IMR-90 (cell line): Measurements from ENCODE around the gene ACO1. TPM values are rescaled to one million over a fixed set of nuclear protein-coding genes. Genes with fewer than 3 reads are reported as not detected.

ENCODE experiments used
- ATAC-seq: fragments of 200-7000 bp; cut with Tn5 transposase; 2 replicates; pipeline ENCODE4 v1.9.1; 2020; ENCODE audit warnings: low read depth, mild to moderate bottlenecking, moderate library complexity
- BruUV-seq: library from RNA; stranded (reverse); fragments of 400-500 nt; replicated peaks from 2 replicates; lab custom pipeline; 2021; lab: Mats Ljungman, UMichigan
- CTCF ChIA-PET: fragments of 300-600 bp; formaldehyde crosslinking; extraction: SDS; loops from one replicate; lab custom pipeline; 2021; ENCODE audit warnings: antibody characterized with exemption; lab: Yijun Ruan, JAX
- POLR2A ChIA-PET: fragments of 300-600 bp; sonication (Branson Sonifier 250); formaldehyde crosslinking; loops from one replicate; lab custom pipeline; 2022; ENCODE audit warnings: antibody characterized with exemption; ENCODE audit not compliant: unreplicated experiment; lab: Charles Lee
- DNase-seq: peaks from one replicate; pipeline ENCODE4 v3.0.0; 2013
- H2AFZ ChIP-seq: replicated peaks from 2 replicates; pipeline ENCODE3; 2013; ENCODE audit warnings: low read length, mild to moderate bottlenecking; ENCODE audit not compliant: poor library complexity
- H2AK5ac ChIP-seq: 2 replicates; pipeline ENCODE4 v1.6.1; 2013; ENCODE audit warnings: low read depth, low read length, inconsistent platforms
- H2AK9ac ChIP-seq: replicated peaks from 2 replicates; pipeline ENCODE3; 2013; ENCODE audit warnings: mild to moderate bottlenecking, low read depth, low read length, moderate library complexity; ENCODE audit not compliant: poor library complexity
- H2BK120ac ChIP-seq: 2 replicates; pipeline ENCODE4 v1.6.1; 2013; ENCODE audit warnings: low read depth, low read length, inconsistent platforms
- H2BK15ac ChIP-seq: 3 replicates; pipeline ENCODE4 v1.6.1; 2013; ENCODE audit warnings: low read depth, low read length, inconsistent platforms
- H2BK20ac ChIP-seq: 2 replicates; pipeline ENCODE4 v1.6.1; 2013; ENCODE audit warnings: low read depth, mild to moderate bottlenecking, inconsistent platforms, low read length, moderate library complexity
- H2BK5ac ChIP-seq: 2 replicates; pipeline ENCODE4 v1.6.1; 2013; ENCODE audit warnings: mild to moderate bottlenecking, low read depth, low read length, inconsistent platforms; ENCODE audit not compliant: poor library complexity, severe bottlenecking
- H3K14ac ChIP-seq: replicated peaks from 2 replicates; pipeline ENCODE4 v1.6.1; 2013; ENCODE audit warnings: low read depth, low read length, inconsistent platforms
- H3K18ac ChIP-seq: 2 replicates; pipeline ENCODE4 v1.6.1; 2013; ENCODE audit warnings: low read depth, low read length, control low read depth
- H3K23ac ChIP-seq: 2 replicates; pipeline ENCODE4 v1.6.1; 2013; ENCODE audit warnings: low read depth, low read length, inconsistent platforms
- H3K27ac ChIP-seq: 2 replicates; pipeline ENCODE4 v1.5.1; 2013; ENCODE audit warnings: mild to moderate bottlenecking, control low read depth, low read length; ENCODE audit not compliant: insufficient read depth
- H3K27me3 ChIP-seq: 2 replicates; pipeline ENCODE4 v1.6.1; 2013; ENCODE audit warnings: low read length; ENCODE audit not compliant: control insufficient read depth, insufficient read depth
- H3K36me3 ChIP-seq: 2 replicates; pipeline ENCODE4 v1.6.1; 2013; ENCODE audit warnings: low read length, mixed read lengths; ENCODE audit not compliant: control insufficient read depth, insufficient read depth
- H3K4ac ChIP-seq: 2 replicates; pipeline ENCODE4 v1.6.1; 2013; ENCODE audit warnings: low read depth, low read length, inconsistent platforms
- H3K4me1 ChIP-seq: 2 replicates; pipeline ENCODE4 v1.6.1; 2013; ENCODE audit warnings: low read length, mixed read lengths; ENCODE audit not compliant: control insufficient read depth, insufficient read depth
- H3K4me2 ChIP-seq: 2 replicates; pipeline ENCODE4 v1.6.1; 2013; ENCODE audit warnings: low read depth, mild to moderate bottlenecking, control low read depth, low read length, moderate library complexity
- H3K4me3 ChIP-seq: 2 replicates; pipeline ENCODE4 v1.5.1; 2013; ENCODE audit warnings: low read depth, mild to moderate bottlenecking, control low read depth, low read length, moderate library complexity; ENCODE audit not compliant: insufficient read depth
- H3K56ac ChIP-seq: 2 replicates; pipeline ENCODE4 v1.6.1; 2013; ENCODE audit warnings: low read length, inconsistent platforms; ENCODE audit not compliant: insufficient read depth; ENCODE audit errors: extremely low read depth
- H3K79me1 ChIP-seq, 2 experiments: 2 replicates each; pipeline ENCODE4 v1.6.1; 2013; ENCODE audit warnings: low read length in 2 of 2, inconsistent platforms in 1 of 2, low read depth in 1 of 2
- H3K9ac ChIP-seq: 2 replicates; pipeline ENCODE4 v1.6.1; 2013; ENCODE audit warnings: low read depth, low read length, control low read depth
- H3K9me1 ChIP-seq: 2 replicates; pipeline ENCODE4 v1.6.1; 2013; ENCODE audit warnings: low read length, inconsistent platforms; ENCODE audit not compliant: insufficient read depth
- H3K9me3 ChIP-seq: 2 replicates; pipeline ENCODE4 v1.6.1; 2013; ENCODE audit warnings: low read length; ENCODE audit not compliant: control insufficient read depth, insufficient read depth
- H4K20me1 ChIP-seq: 2 replicates; pipeline ENCODE4 v1.6.1; 2013; ENCODE audit warnings: low read length, inconsistent platforms; ENCODE audit not compliant: insufficient read depth
- H4K5ac ChIP-seq: 2 replicates; pipeline ENCODE4 v1.6.1; 2013; ENCODE audit warnings: mild to moderate bottlenecking, low read depth, low read length, control low read depth
- H4K8ac ChIP-seq, 2 experiments: 2 replicates each; pipeline ENCODE4 v1.6.1; 2013; ENCODE audit warnings: low read depth in 2 of 2, low read length in 2 of 2, control low read depth in 1 of 2, inconsistent platforms in 1 of 2
- H4K91ac ChIP-seq: 2 replicates; pipeline ENCODE4 v1.6.1; 2013; ENCODE audit warnings: low read depth, low read length, inconsistent platforms; ENCODE audit not compliant: insufficient read depth
- BHLHE40 ChIP-seq: fragments of 150-350 bp; IDR thresholded peaks from 2 replicates; pipeline ENCODE4 v1.6.1; 2016; ENCODE audit warnings: mild to moderate bottlenecking, low read depth, low read length
- CEBPB ChIP-seq: IDR thresholded peaks from 2 replicates; pipeline ENCODE4 v1.6.1; 2012; ENCODE audit warnings: low read depth, low read length, improper control_type of control experiment
- CHD1 ChIP-seq: IDR thresholded peaks from 2 replicates; pipeline ENCODE4 v1.6.1; 2012; ENCODE audit warnings: low read depth, low read length, improper control_type of control experiment
- FOS ChIP-seq: fragments of 150-350 bp; IDR thresholded peaks from 2 replicates; pipeline ENCODE4 v1.6.1; 2016; ENCODE audit warnings: low read depth, low read length
- MAFK ChIP-seq: IDR thresholded peaks from 2 replicates; pipeline ENCODE4 v1.6.1; 2012; ENCODE audit warnings: low read depth, low read length, improper control_type of control experiment
- MAZ ChIP-seq: IDR thresholded peaks from 2 replicates; pipeline ENCODE4 v1.6.1; 2012; ENCODE audit warnings: low read depth, mild to moderate bottlenecking, low read length, improper control_type of control experiment, moderate library complexity, borderline replicate concordance
- MXI1 ChIP-seq: IDR thresholded peaks from 2 replicates; pipeline ENCODE4 v1.6.1; 2012; ENCODE audit warnings: low read depth, mild to moderate bottlenecking, low read length, moderate library complexity, borderline replicate concordance
- NFE2L2 ChIP-seq: fragments of 150-350 bp; IDR thresholded peaks from 2 replicates; pipeline ENCODE4 v1.6.1; 2016; ENCODE audit warnings: low read depth, mild to moderate bottlenecking, low read length
- POLR2A ChIP-seq: IDR thresholded peaks from 2 replicates; pipeline ENCODE4 v1.6.1; 2012; ENCODE audit warnings: mild to moderate bottlenecking, low read depth, low read length
- RAD21 ChIP-seq: IDR thresholded peaks from 2 replicates; pipeline ENCODE4 v1.6.1; 2012; ENCODE audit warnings: low read length, improper control_type of control experiment
- RCOR1 ChIP-seq: IDR thresholded peaks from 2 replicates; pipeline ENCODE4 v1.6.1; 2012; ENCODE audit warnings: mild to moderate bottlenecking, low read length, improper control_type of control experiment; ENCODE audit not compliant: insufficient replicate concordance
- RFX5 ChIP-seq: IDR thresholded peaks from 2 replicates; pipeline ENCODE4 v1.8.0; 2012; ENCODE audit warnings: low read depth, mild to moderate bottlenecking, low read length, moderate library complexity
- SMC3 ChIP-seq: fragments of 150-350 bp; IDR thresholded peaks from 2 replicates; pipeline ENCODE4 v1.6.1; 2016; ENCODE audit warnings: low read depth, mild to moderate bottlenecking, antibody characterized with exemption, low read length, moderate library complexity
- WGBS, 2 experiments: methylation state at CpG; one replicate each; pipeline versions ENCODE4 v1.1.5 to v1.1.7; 2013; ENCODE audit warnings: missing lambda C conversion rate in 2 of 2; ENCODE audit not compliant: insufficient read length in 1 of 2; ENCODE audit errors: extremely low coverage in 2 of 2; 5-methylcytosine and 5-hydroxymethylcytosine counted together
- dilution Hi-C: fragments of 300-500 bp; cut with HindIII; formaldehyde crosslinking; loops from one replicate; pipeline ENCODE4 v1.14.3; 2018; ENCODE audit warnings: low sequenced_read_pairs; ENCODE audit not compliant: unreplicated experiment
- in situ Hi-C: fragments of 300-500 bp; cut with MboI; formaldehyde crosslinking; loops from 3 replicates; pipeline ENCODE4 v1.14.3; 2019; ENCODE audit warnings: low sequenced_read_pairs, inconsistent platforms, mixed read lengths
- intact Hi-C: fragments of 100-400 bp; cut with micrococcal nuclease; formaldehyde crosslinking; loops from 2 replicates; pipeline ENCODE4 v1.10.0; 2022
- polyA plus RNA-seq, 3 experiments: library from polyadenylated mRNA; depleted of rRNA; stranded (reverse); fragments of >200 nt; gene quantifications; 2 replicates each; pipeline ENCODE4 v1.2.3, GENCODE V29; 2012; ENCODE audit warnings: low replicate concordance in 1 of 3
- total RNA-seq: library from RNA; depleted of rRNA; stranded (reverse); fragments of >200 nt; gene quantifications from 2 replicates; pipeline ENCODE4 v1.2.3, GENCODE V29; 2012
- TF ChIP-seq, protein P1 (sequence below): fragments of 150-350 bp; IDR thresholded peaks from 2 replicates; pipeline ENCODE4 v1.6.1; 2017; ENCODE audit warnings: mild to moderate bottlenecking, antibody characterized with exemption, low read length, low read depth
- TF ChIP-seq, protein P2 (sequence below): conservative IDR thresholded peaks from 2 replicates; pipeline ENCODE4 v1.5.1; 2012; ENCODE audit warnings: mild to moderate bottlenecking, low read depth, low read length, improper control_type of control experiment
- TF ChIP-seq, protein P3 (sequence below): fragments of 150-350 bp; IDR thresholded peaks from 2 replicates; pipeline ENCODE4 v1.6.1; 2016; ENCODE audit warnings: low read depth, mild to moderate bottlenecking, low read length, moderate library complexity, borderline replicate concordance

The ACO1 gene
- total and polyA plus RNA-seq, 2 of the 4 experiments (the other 2 are of a cell fraction), result 85.9 to 158 TPM

DNA sequence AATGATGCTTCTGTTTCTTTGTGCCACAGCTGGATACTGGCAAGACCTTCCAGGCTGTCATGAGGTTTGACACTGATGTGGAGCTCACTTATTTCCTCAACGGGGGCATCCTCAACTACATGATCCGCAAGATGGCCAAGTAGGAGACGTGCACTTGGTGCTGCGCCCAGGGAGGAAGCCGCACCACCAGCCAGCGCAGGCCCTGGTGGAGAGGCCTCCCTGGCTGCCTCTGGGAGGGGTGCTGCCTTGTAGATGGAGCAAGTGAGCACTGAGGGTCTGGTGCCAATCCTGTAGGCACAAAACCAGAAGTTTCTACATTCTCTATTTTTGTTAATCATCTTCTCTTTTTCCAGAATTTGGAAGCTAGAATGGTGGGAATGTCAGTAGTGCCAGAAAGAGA, 65.5 kb downstream of the ACO1 start:
- CTCF ChIA-PET, result no interaction called here

More for the DNA sequence above, 65.5 kb downstream of the ACO1 start:
- Histone ChIP-seq H4K91ac (no peak overlapping the region), H2AK5ac (no peak overlapping the region), H3K23ac (no peak overlapping the region), H4K8ac (no peak overlapping the region), H3K9me1 (peaks cover 5% of the 10 kb centered on the region), H4K20me1 (0 out of 2 replicates have a peak, but pooled peaks cover 4% of the 10 kb centered on the region), H3K27me3 (no peaks in the 10 kb centered on the region), H4K5ac (no peak overlapping the region), H3K9ac (no peak overlapping the region), H3K4me1 (no peaks in the 10 kb centered on the region), H2AFZ (peak overlapping the region; percentile 33), H3K4me2 (no peak overlapping the region), H3K9me3 (no peaks in the 10 kb centered on the region), H3K4ac (no peak overlapping the region), H3K36me3 (peaks cover 58% of the 10 kb centered on the region), H3K18ac (no peak overlapping the region), H3K14ac (no peak overlapping the region), H3K79me1 (peaks cover 13 to 19% of the 10 kb centered on the region in 2 experiments; a peak in 1 of 4 replicates), H2BK5ac (no peak overlapping the region), H3K4me3 (no peak overlapping the region), H2BK20ac (no peak overlapping the region), H2BK15ac (no peak overlapping the region), H3K27ac (no peak overlapping the region), H2AK9ac (no peak overlapping the region), H2BK120ac (no peak overlapping the region), H3K56ac (no peak overlapping the region)
- dilution Hi-C loops (loop anchor here (25.0 kb wide), 1 partner anchor 112 kb away; the partner anchor contains the start of genes NDUFB6, SMIM27 and TOPORS), in situ Hi-C loops (no loop called here), intact Hi-C loops (no loop called here)
- TF ChIP-seq BHLHE40, result no peak
- no peak for TF ChIP-seq FOS
- no peak for TF ChIP-seq MXI1
- no peak for TF ChIP-seq POLR2A
- no peak for TF ChIP-seq RCOR1
- no peak for TF ChIP-seq CEBPB
- TF ChIP-seq, protein P1, sequence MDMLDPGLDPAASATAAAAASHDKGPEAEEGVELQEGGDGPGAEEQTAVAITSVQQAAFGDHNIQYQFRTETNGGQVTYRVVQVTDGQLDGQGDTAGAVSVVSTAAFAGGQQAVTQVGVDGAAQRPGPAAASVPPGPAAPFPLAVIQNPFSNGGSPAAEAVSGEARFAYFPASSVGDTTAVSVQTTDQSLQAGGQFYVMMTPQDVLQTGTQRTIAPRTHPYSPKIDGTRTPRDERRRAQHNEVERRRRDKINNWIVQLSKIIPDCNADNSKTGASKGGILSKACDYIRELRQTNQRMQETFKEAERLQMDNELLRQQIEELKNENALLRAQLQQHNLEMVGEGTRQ, result no peak
- no peak for TF ChIP-seq MAFK
- no peak for TF ChIP-seq CHD1
- TF ChIP-seq SMC3, result no peak
- TF ChIP-seq, protein P2, sequence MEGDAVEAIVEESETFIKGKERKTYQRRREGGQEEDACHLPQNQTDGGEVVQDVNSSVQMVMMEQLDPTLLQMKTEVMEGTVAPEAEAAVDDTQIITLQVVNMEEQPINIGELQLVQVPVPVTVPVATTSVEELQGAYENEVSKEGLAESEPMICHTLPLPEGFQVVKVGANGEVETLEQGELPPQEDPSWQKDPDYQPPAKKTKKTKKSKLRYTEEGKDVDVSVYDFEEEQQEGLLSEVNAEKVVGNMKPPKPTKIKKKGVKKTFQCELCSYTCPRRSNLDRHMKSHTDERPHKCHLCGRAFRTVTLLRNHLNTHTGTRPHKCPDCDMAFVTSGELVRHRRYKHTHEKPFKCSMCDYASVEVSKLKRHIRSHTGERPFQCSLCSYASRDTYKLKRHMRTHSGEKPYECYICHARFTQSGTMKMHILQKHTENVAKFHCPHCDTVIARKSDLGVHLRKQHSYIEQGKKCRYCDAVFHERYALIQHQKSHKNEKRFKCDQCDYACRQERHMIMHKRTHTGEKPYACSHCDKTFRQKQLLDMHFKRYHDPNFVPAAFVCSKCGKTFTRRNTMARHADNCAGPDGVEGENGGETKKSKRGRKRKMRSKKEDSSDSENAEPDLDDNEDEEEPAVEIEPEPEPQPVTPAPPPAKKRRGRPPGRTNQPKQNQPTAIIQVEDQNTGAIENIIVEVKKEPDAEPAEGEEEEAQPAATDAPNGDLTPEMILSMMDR, result no peak
- TF ChIP-seq, protein P3, sequence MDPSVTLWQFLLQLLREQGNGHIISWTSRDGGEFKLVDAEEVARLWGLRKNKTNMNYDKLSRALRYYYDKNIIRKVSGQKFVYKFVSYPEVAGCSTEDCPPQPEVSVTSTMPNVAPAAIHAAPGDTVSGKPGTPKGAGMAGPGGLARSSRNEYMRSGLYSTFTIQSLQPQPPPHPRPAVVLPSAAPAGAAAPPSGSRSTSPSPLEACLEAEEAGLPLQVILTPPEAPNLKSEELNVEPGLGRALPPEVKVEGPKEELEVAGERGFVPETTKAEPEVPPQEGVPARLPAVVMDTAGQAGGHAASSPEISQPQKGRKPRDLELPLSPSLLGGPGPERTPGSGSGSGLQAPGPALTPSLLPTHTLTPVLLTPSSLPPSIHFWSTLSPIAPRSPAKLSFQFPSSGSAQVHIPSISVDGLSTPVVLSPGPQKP, result no peak
- TF ChIP-seq RFX5, result no peak
- no peak for TF ChIP-seq NFE2L2
- TF ChIP-seq MAZ, result no peak
- TF ChIP-seq RAD21, result no peak
- TSS peak; percentile 74 for BruUV-seq
- WGBS, 2 experiments, result no CpG with 5 or more reads among the region's 6 CpGs
- ATAC-seq, result no peak
- no peak for DNase-seq
- POLR2A ChIA-PET, result interaction anchor here (0.6 kb wide), 1 partner anchor 101 kb away, joined by 3 read pairs; no protein-coding TSS in a partner anchor
